Right lobe of liver (tissue), 4 donors: ENCODE measurements around the gene LDLRAD3.

ENCODE experiments used
- POLR2A ChIP-seq: fragments of 450-650 bp; IDR thresholded peaks from one replicate; pipeline ENCODE4 v1.6.1; 2017; ENCODE audit warnings: antibody characterized with exemption, mild to moderate bottlenecking
- TF ChIP-seq, protein P1 (sequence below), 4 donors: fragments of 200-600 bp in 3 of 4; fragments of 450-650 bp in 1 of 4; IDR thresholded peaks; one replicate each; pipeline versions ENCODE4 v1.5.1 to v1.8.0; 2016 to 2022; ENCODE audit warnings: antibody characterized with exemption in 4 of 4, mild to moderate bottlenecking in 2 of 4
- donor health status: DM: no; HTN: no; CAD: no.
- donor health status: DM: no; HTN: no; CAD: no.
- donor health status: DM: no; HTN: yes; CAD: no.

DNA sequence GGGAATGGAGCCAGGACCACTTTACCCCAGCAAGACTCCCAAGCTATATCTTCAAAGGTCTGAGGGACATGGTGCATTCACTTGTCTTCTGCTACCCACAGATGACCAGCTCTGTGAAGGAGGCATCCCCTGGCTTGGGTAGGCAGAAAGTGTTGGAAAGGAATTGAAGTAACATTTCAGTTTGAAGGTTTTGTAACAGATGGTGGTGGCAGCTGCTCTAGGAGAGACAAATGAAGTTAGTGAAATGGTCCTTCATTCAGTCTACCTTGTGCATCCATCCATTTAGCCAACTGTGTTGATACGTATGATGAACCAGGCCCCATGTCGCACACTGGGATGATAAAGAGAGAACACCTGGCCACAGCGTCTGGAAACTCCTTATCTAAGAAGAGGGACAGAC lies 204.8 kb downstream of the LDLRAD3 start:
- TF ChIP-seq, protein P1, sequence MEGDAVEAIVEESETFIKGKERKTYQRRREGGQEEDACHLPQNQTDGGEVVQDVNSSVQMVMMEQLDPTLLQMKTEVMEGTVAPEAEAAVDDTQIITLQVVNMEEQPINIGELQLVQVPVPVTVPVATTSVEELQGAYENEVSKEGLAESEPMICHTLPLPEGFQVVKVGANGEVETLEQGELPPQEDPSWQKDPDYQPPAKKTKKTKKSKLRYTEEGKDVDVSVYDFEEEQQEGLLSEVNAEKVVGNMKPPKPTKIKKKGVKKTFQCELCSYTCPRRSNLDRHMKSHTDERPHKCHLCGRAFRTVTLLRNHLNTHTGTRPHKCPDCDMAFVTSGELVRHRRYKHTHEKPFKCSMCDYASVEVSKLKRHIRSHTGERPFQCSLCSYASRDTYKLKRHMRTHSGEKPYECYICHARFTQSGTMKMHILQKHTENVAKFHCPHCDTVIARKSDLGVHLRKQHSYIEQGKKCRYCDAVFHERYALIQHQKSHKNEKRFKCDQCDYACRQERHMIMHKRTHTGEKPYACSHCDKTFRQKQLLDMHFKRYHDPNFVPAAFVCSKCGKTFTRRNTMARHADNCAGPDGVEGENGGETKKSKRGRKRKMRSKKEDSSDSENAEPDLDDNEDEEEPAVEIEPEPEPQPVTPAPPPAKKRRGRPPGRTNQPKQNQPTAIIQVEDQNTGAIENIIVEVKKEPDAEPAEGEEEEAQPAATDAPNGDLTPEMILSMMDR (IDR thresholded peaks at IDR 0.05): no peak
- TF ChIP-seq POLR2A: no peak
